Endodermal cell (in vitro differentiated cells): ENCODE data around the gene NCBP2L. TPM values are rescaled to one million over a fixed set of nuclear protein-coding genes. Genes with fewer than 3 reads are reported as not detected.

Source experiments
- DNase-seq: peaks from one replicate; pipeline ENCODE4 v3.0.0-alpha.2; 2017
- H3K27ac ChIP-seq: 2 replicates; pipeline ENCODE4 v1.5.1; 2013; ENCODE audit warnings: mild to moderate bottlenecking, low read depth, low read length, moderate library complexity
- H3K27me3 ChIP-seq: 2 replicates; pipeline ENCODE4 v1.6.1; 2013; ENCODE audit warnings: mild to moderate bottlenecking, low read length, moderate library complexity; ENCODE audit not compliant: insufficient read depth, control insufficient read depth, poor library complexity, severe bottlenecking
- H3K36me3 ChIP-seq: 2 replicates; pipeline ENCODE4 v1.7.0; 2013; ENCODE audit warnings: mild to moderate bottlenecking, low read length, moderate library complexity; ENCODE audit not compliant: control insufficient read depth, insufficient read depth
- H3K4me1 ChIP-seq: one replicate; pipeline ENCODE4 v1.7.0; 2013; ENCODE audit warnings: low read length; ENCODE audit not compliant: control insufficient read depth, insufficient read depth
- H3K4me3 ChIP-seq: 2 replicates; pipeline ENCODE4 v1.5.1; 2013; ENCODE audit warnings: mild to moderate bottlenecking, low read length, moderate library complexity
- H3K9ac ChIP-seq: 2 replicates; pipeline ENCODE4 v1.6.1; 2013; ENCODE audit warnings: mild to moderate bottlenecking, low read length, moderate library complexity; ENCODE audit not compliant: poor library complexity, severe bottlenecking; ENCODE audit errors: extremely low read depth
- H3K9me3 ChIP-seq: 2 replicates; pipeline ENCODE4 v1.6.1; 2013; ENCODE audit warnings: mild to moderate bottlenecking, low read length, moderate library complexity; ENCODE audit not compliant: control insufficient read depth
- H3K27ac Mint-ChIP-seq: 2 replicates; pipeline ENCODE4 v1.8.0; 2020; ENCODE audit warnings: mixed read lengths
- H3K27me3 Mint-ChIP-seq: 2 replicates; pipeline ENCODE4 v1.8.0; 2021; ENCODE audit warnings: mild to moderate bottlenecking, mixed read lengths; ENCODE audit not compliant: insufficient read depth
- H3K36me3 Mint-ChIP-seq: 2 replicates; pipeline ENCODE4 v1.8.0; 2020; ENCODE audit warnings: low read depth, mixed read lengths
- H3K4me1 Mint-ChIP-seq: 2 replicates; pipeline ENCODE4 v1.8.0; 2020; ENCODE audit warnings: mixed read lengths
- H3K4me3 Mint-ChIP-seq: 2 replicates; pipeline ENCODE4 v1.8.0; 2020; ENCODE audit warnings: mild to moderate bottlenecking, moderate library complexity, mixed read lengths
- H3K9me3 Mint-ChIP-seq: 2 replicates; pipeline ENCODE4 v1.8.0; 2020; ENCODE audit warnings: mild to moderate bottlenecking, mixed read lengths
- WGBS, 2 experiments: methylation state at CpG; one replicate each; pipeline versions ENCODE4 v1.1.5 to v1.1.7; 2013; ENCODE audit warnings: missing lambda C conversion rate in 2 of 2, mixed read lengths in 1 of 2; ENCODE audit not compliant: insufficient coverage in 1 of 2, insufficient read length in 1 of 2; 5-methylcytosine and 5-hydroxymethylcytosine counted together
- total RNA-seq, 2 donors: library from RNA; stranded (reverse); fragmentation: NEBNext Ultra II Directional in 1 of 2; extraction: Animal tissue kit (Norgen Biotek cat#: 25700) in 1 of 2; gene quantifications; 2 replicates in 1 of 2; 3 replicates in 1 of 2; pipeline ENCODE4 v1.2.1, GENCODE V29; 2021
- TF ChIP-seq, protein P1 (sequence below): fragments of 200-600 bp; sonication (generic); conservative IDR thresholded peaks from 2 replicates; pipeline ENCODE4 v1.5.0; 2021; ENCODE audit warnings: antibody characterized with exemption, mild to moderate bottlenecking

Gene NCBP2L
- total RNA-seq, 2 donors from 2014 or later = not detected

DNA sequence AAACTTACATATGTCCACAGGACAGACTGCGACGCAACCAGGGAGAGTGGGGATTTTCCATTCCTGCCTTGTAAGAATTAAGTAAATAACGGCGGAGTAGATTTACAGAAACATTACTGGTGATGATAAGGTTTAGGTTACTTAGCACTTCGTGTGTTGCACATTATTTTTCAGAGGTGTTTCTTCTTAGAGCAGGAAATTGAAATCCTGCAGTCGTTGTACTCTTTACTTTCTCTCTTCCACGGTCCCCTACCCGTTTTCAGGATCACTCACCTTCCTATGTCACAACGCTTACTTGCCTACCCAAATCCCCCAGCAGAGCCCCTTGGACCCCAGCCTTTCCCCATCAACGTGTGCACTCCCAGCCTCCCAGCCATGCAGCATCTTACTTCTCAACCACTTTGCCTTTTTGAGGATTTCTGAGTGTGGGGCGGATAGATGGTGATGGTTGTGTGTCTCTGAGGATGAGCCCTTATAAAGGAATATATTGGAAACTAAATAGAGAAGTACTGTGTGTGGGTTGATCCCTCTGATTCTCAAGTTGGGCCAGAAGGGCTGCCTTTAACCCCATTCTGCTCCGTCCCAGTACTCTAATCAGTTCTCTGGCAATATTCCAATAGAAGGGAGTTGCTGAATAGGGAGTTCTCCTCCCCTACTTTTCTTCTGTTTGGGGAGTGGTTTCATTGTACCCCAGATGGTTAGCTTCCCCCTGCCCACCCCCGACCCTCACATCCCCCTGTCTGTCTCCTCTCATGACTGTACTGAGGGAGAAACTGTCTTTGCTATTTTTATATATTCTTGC is 49.7 kb downstream of the NCBP2L start:
- peak overlapping the region; percentile 70 for H3K4me3 ChIP-seq
- no peaks in the 10 kb centered on the region for H3K36me3 ChIP-seq
- Mint-ChIP-seq H3K27ac (no peak overlapping the region), H3K4me1 (peaks cover 22% of the 10 kb centered on the region), H3K36me3 (no peaks in the 10 kb centered on the region), H3K27me3 (peaks cover 52% of the 10 kb centered on the region), H3K4me3 (peak overlapping the region; percentile 52), H3K9me3 (peaks cover 12% of the 10 kb centered on the region)
- H3K9ac ChIP-seq = no peak overlapping the region
- no peak for DNase-seq
- 53% methylated on average over 11 of the region's 13 CpGs; no CpG with 5 or more reads in 1 of the 2 experiments for WGBS, 2 experiments
- H3K27ac ChIP-seq = no peak overlapping the region
- TF ChIP-seq, protein P1, sequence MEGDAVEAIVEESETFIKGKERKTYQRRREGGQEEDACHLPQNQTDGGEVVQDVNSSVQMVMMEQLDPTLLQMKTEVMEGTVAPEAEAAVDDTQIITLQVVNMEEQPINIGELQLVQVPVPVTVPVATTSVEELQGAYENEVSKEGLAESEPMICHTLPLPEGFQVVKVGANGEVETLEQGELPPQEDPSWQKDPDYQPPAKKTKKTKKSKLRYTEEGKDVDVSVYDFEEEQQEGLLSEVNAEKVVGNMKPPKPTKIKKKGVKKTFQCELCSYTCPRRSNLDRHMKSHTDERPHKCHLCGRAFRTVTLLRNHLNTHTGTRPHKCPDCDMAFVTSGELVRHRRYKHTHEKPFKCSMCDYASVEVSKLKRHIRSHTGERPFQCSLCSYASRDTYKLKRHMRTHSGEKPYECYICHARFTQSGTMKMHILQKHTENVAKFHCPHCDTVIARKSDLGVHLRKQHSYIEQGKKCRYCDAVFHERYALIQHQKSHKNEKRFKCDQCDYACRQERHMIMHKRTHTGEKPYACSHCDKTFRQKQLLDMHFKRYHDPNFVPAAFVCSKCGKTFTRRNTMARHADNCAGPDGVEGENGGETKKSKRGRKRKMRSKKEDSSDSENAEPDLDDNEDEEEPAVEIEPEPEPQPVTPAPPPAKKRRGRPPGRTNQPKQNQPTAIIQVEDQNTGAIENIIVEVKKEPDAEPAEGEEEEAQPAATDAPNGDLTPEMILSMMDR = no peak
- peaks cover 27% of the 10 kb centered on the region for H3K27me3 ChIP-seq
- H3K9me3 ChIP-seq = no peaks in the 10 kb centered on the region
- no peaks in the 10 kb centered on the region for H3K4me1 ChIP-seq

DNA sequence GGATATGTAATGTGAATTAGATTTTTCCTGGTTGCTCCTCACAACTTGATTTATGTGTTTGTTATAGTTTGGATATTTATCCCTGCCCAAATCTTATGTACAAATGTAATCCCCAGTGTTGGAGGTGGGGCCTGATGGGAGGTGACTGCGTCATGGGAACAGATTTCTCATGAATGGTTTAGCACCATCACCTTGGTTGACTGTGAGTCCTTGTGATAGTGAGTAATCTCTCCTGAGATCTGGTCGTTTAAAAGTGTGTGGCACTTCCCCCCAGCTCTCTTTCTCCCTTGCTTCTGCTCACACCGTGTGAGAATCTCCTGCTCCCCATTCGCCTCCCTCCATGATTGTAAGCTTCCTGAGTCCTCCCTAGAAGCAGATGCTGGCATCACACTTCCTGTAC is 50.3 kb downstream of the NCBP2L start:
- H3K27ac ChIP-seq = no peak overlapping the region

DNA sequence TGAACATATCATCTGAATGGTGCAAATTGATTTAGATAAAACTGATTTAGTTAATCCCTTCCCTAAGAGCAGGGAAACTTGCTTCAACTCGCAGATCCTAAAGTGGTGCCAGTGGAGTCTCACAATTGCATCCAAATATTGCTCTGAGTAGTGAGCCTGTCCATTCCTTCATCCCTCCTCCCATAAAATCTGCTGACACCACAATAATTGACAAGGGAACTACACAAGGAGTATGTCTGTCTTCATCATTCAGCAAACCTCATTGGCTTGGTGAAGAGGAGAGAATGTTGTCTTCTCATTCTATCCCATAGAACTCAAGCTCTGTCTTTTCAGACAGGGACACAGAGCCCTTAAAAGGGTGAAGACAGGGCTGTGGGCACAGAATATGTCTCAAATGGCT is 52.3 kb downstream of the NCBP2L start:
- 90% methylated on average over 1 of the region's 1 CpG; no CpG with 5 or more reads in 1 of the 2 experiments for WGBS, 2 experiments

More for the DNA sequence above, 50.3 kb downstream of the NCBP2L start:
- no peaks in the 10 kb centered on the region for H3K9me3 ChIP-seq
- H3K36me3 ChIP-seq = no peaks in the 10 kb centered on the region
- H3K4me3 ChIP-seq = no peak overlapping the region
- Mint-ChIP-seq H3K9me3 (peaks cover 12% of the 10 kb centered on the region), H3K36me3 (no peaks in the 10 kb centered on the region), H3K27ac (no peak overlapping the region), H3K4me1 (peaks cover 22% of the 10 kb centered on the region), H3K27me3 (peaks cover 52% of the 10 kb centered on the region), H3K4me3 (peak overlapping the region; percentile 52)
- peaks cover 27% of the 10 kb centered on the region for H3K27me3 ChIP-seq
- H3K4me1 ChIP-seq = no peaks in the 10 kb centered on the region
- TF ChIP-seq, protein P1 = no peak
- no peak overlapping the region for H3K9ac ChIP-seq
- 71% methylated on average over 3 of the region's 4 CpGs; no CpG with 5 or more reads in 1 of the 2 experiments for WGBS, 2 experiments
- no peak for DNase-seq

More for the DNA sequence above, 52.3 kb downstream of the NCBP2L start:
- no peak overlapping the region for H3K4me3 Mint-ChIP-seq
- Histone ChIP-seq H3K27ac (no peak overlapping the region), H3K27me3 (peaks cover 13% of the 10 kb centered on the region), H3K4me1 (no peaks in the 10 kb centered on the region), H3K36me3 (no peaks in the 10 kb centered on the region), H3K9me3 (no peaks in the 10 kb centered on the region), H3K4me3 (no peak overlapping the region), H3K9ac (no peak overlapping the region)
- no peak overlapping the region for H3K27ac Mint-ChIP-seq
- no peaks in the 10 kb centered on the region for H3K36me3 Mint-ChIP-seq
- peaks cover 17% of the 10 kb centered on the region for H3K9me3 Mint-ChIP-seq
- peaks cover 36% of the 10 kb centered on the region for H3K27me3 Mint-ChIP-seq
- TF ChIP-seq, protein P1 = no peak
- DNase-seq = no peak
- peaks cover 22% of the 10 kb centered on the region for H3K4me1 Mint-ChIP-seq
